ENCODE data around the gene SECISBP2L.

DNA sequence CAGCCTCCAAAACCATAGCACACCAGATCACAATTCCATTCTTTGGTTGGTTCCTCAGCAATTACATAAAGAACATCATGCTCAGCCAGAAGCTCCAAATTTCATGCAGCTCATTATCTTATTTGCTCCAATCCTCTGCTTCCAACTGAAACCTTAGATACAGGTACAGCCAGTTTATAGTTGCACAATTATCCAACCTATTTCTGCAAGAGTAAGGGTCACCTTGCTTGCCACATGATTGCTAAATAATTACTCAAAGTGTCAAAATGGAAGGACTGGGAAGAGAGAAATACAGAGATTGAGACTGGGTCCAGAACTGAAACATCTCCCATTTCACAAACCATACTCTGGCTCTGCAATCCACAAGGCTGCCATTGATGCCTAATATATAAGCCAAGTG, 59.1 kb downstream of the SECISBP2L start:
- no peak for TF ChIP-seq TAF1 (IDR thresholded peaks at IDR 0.05; ENCODE audit: borderline replicate concordance, insufficient read depth, low read length)
- no peak for TF ChIP-seq FOXP2 (optimal IDR thresholded peaks at IDR 0.05; ENCODE audit: borderline replicate concordance, extremely low read depth, extremely low read length, insufficient read depth)
- TF ChIP-seq, protein P1, sequence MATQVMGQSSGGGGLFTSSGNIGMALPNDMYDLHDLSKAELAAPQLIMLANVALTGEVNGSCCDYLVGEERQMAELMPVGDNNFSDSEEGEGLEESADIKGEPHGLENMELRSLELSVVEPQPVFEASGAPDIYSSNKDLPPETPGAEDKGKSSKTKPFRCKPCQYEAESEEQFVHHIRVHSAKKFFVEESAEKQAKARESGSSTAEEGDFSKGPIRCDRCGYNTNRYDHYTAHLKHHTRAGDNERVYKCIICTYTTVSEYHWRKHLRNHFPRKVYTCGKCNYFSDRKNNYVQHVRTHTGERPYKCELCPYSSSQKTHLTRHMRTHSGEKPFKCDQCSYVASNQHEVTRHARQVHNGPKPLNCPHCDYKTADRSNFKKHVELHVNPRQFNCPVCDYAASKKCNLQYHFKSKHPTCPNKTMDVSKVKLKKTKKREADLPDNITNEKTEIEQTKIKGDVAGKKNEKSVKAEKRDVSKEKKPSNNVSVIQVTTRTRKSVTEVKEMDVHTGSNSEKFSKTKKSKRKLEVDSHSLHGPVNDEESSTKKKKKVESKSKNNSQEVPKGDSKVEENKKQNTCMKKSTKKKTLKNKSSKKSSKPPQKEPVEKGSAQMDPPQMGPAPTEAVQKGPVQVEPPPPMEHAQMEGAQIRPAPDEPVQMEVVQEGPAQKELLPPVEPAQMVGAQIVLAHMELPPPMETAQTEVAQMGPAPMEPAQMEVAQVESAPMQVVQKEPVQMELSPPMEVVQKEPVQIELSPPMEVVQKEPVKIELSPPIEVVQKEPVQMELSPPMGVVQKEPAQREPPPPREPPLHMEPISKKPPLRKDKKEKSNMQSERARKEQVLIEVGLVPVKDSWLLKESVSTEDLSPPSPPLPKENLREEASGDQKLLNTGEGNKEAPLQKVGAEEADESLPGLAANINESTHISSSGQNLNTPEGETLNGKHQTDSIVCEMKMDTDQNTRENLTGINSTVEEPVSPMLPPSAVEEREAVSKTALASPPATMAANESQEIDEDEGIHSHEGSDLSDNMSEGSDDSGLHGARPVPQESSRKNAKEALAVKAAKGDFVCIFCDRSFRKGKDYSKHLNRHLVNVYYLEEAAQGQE (IDR thresholded peaks at IDR 0.05; ENCODE audit: insufficient read depth in 1 of 2, low read depth in 2 of 2, low read length in 2 of 2): no peak
- TF ChIP-seq POLR2AphosphoS5 (IDR thresholded peaks at IDR 0.05; ENCODE audit: low read depth, low read length): no peak
- TF ChIP-seq SIN3A (IDR thresholded peaks at IDR 0.05; ENCODE audit: borderline replicate concordance, insufficient read depth, low read length): no peak
